GM12892 (cell line): ENCODE data around the gene CLCN1.

Experiments used
- POLR2A ChIP-seq: IDR thresholded peaks from 2 replicates; pipeline ENCODE4 v1.6.1; 2011; ENCODE audit warnings: low read depth, low read length, control low read depth
- TAF1 ChIP-seq: IDR thresholded peaks from 2 replicates; pipeline ENCODE4 v1.6.1; 2011; ENCODE audit warnings: low read depth, mild to moderate bottlenecking, control low read depth, low read length, borderline replicate concordance

GRCh38 chr7:143288836-143289235 lies 27.1 kb upstream of the CLCN1 start:
- TF ChIP-seq POLR2A (no peak), TAF1 (no peak)
